GM19467 (cell line): ENCODE results near the gene LBX2.
A peak's percentile ranks its signal among the peaks of the same experiment; 100 is the strongest.

Source experiments
- ATAC-seq: cut with Tn5 transposase; IDR thresholded peaks from one replicate; pipeline ENCODE4 v1.9.1; 2021; ENCODE audit warnings: mild to moderate bottlenecking, moderate library complexity; ENCODE audit not compliant: unreplicated experiment

The LBX2 gene

GRCh38 chr2:74505448-74506246 lies 6.2 kb upstream of the LBX2 start:
- no peak for ATAC-seq

- no peak for ATAC-seq
Measured at GRCh38 chr2:74504591-74504990, 5.2 kb upstream of the LBX2 start.

- ATAC-seq = no peak
Measured at GRCh38 chr2:74503506-74504475, 4.4 kb upstream of the LBX2 start.

GRCh38 chr2:74502720-74503505 lies 3.5 kb upstream of the LBX2 start:
- peak; percentile 30 for ATAC-seq

- ATAC-seq = no peak
Measured at GRCh38 chr2:74502147-74502719, 2.8 kb upstream of the LBX2 start.

GRCh38 chr2:74501335-74502071 lies 2.1 kb upstream of the LBX2 start:
- no peak for ATAC-seq

- no peak for ATAC-seq
Measured at GRCh38 chr2:74500578-74500946, 1.2 kb upstream of the LBX2 start.

- ATAC-seq = no peak
Measured at GRCh38 chr2:74499940-74500577, 656 bp upstream of the LBX2 start.

GRCh38 chr2:74498500-74499266 lies 720 bp downstream of the LBX2 start:
- ATAC-seq = no peak

- no peak for ATAC-seq
Measured at GRCh38 chr2:74497777-74498499, 1.5 kb downstream of the LBX2 start.

- ATAC-seq = no peak
Measured at GRCh38 chr2:74496997-74497776, 2.2 kb downstream of the LBX2 start.

- ATAC-seq = no peak
Measured at GRCh38 chr2:74495440-74495839, 4.0 kb downstream of the LBX2 start.

- no peak for ATAC-seq
Measured at GRCh38 chr2:74493546-74493945, 5.9 kb downstream of the LBX2 start.

GRCh38 chr2:74491648-74492544 lies 7.5 kb downstream of the LBX2 start:
- no peak for ATAC-seq

GRCh38 chr2:74489906-74490305 lies 9.5 kb downstream of the LBX2 start:
- no peak for ATAC-seq
